H1 (cell line): ENCODE results near the gene YIF1B. TPM values are rescaled to one million over a fixed set of nuclear protein-coding genes. Genes with fewer than 3 reads are reported as not detected.

Source experiments
- BCL11A ChIP-seq, 2 experiments: IDR thresholded peaks; one replicate each; pipeline ENCODE4 v1.6.1; 2011; ENCODE audit warnings: low read depth in 2 of 2, low read length in 2 of 2, mild to moderate bottlenecking in 2 of 2
- POLR2AphosphoS5 ChIP-seq: IDR thresholded peaks from 2 replicates; pipeline ENCODE4 v1.6.1; 2011; ENCODE audit warnings: low read depth, low read length
- polyA plus RNA-seq, 7 experiments: library from polyadenylated mRNA; depleted of rRNA in 3 of 7; stranded (reverse) in 5 of 7; unstranded in 2 of 7; fragments of >200 nt in 5 of 7; fragments of 200-250 nt in 2 of 7; gene quantifications; 1 replicate in 5 of 7; 2 replicates in 1 of 7; 4 replicates in 1 of 7; pipeline versions ENCODE4 v1.2.1 to v1.2.3, GENCODE V29; 2011 to 2013; ENCODE audit warnings: missing spikeins in 2 of 7, mixed read lengths in 2 of 7
- total RNA-seq: library from RNA; stranded (reverse); fragmentation: NEBNext Ultra II Directional; extraction: Animal tissue kit (Norgen Biotek cat#: 25700); gene quantifications from 2 replicates; pipeline ENCODE4 v1.2.1, GENCODE V29; 2021
- TF ChIP-seq, protein P1 (sequence below): IDR thresholded peaks from 2 replicates; pipeline ENCODE4 v1.6.1; 2011; ENCODE audit warnings: low read length, improper control_type of control experiment

The YIF1B gene
- total and polyA plus RNA-seq, 2 of the 8 experiments (the other 6 are each of a cell fraction or from before 2014, with no cell fraction given) = 89.6 to 305 TPM

- TF ChIP-seq BCL11A (IDR thresholded peaks at IDR 0.05; ENCODE audit: low read depth in 2 of 2, low read length in 2 of 2) (no peak), POLR2AphosphoS5 (no peak)
- TF ChIP-seq, protein P1, sequence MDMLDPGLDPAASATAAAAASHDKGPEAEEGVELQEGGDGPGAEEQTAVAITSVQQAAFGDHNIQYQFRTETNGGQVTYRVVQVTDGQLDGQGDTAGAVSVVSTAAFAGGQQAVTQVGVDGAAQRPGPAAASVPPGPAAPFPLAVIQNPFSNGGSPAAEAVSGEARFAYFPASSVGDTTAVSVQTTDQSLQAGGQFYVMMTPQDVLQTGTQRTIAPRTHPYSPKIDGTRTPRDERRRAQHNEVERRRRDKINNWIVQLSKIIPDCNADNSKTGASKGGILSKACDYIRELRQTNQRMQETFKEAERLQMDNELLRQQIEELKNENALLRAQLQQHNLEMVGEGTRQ = no peak
Measured at GRCh38 chr19:38285567-38285966, 30.2 kb downstream of the YIF1B start (continued).
